ENCODE measurements around the gene COL15A1. TPM values are rescaled to one million over a fixed set of nuclear protein-coding genes. Genes with fewer than 3 reads are reported as not detected.

The COL15A1 gene
- total RNA-seq, 6 experiments from 2014 or later = 0.07 to 0.58 (median 0.11) TPM; not detected in 2

DNA sequence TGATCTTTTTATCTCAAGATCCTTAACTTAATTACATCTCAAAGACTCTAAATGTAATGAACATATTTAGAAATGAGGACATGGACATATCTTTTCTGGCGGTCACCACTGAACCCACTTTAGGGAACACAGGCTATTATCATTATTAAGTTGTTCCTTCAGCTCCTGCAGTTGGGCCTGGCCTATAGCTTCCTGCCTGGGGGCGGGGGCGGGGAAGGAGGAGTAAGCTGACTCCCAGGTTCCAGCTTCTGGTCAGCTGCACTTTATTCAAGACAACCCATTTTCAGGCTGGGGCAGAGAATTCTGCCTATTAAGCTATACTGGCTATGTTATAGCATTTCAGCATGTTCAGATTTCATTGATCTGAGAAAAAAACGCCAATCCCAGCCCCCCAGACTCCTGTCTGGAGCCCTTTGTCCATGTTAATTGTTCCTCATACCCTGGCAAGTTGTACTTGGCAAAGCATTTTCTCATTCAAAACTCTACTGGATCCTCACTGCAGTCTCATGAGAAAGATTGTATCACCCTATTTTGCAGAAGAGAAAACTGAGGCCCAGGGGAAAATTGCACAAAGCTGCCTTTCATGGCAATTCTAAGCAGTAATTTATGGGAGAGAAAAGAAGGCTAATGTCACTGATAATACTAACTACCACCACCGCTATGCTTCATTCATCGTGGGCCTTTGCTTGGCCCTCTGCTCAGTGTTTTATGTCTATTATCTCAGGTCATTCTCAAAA lies 25.1 kb downstream of the COL15A1 start:
- WGBS (ENCODE audit: insufficient coverage, low coverage, low lambda C conversion rate, missing lambda C conversion rate) = 74% methylated on average over 5 of the region's 6 CpGs

DNA sequence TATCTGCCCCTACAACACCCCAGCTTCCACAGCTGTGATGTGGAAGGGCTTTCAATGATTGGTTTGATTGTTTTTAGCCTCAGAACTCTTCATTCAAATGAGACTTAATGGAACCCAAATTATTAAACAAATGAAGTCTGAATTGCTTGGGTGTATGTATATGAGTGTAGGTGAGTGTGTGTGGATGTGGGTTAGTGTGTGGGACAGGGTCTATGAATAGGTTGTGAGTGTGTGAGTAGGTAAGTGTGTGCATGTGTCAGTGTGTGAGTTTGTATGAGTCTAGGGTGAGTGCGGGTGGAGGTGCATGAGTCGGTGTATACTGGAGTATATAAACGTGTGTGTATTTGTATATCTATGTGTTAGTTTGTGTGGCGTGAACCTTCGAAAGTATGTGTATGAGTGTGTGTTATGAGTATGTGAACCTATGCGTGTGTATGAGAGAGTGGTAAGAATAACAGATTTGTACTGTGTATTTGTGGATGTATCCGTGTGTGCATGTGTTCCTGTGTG lies 26.9 kb downstream of the COL15A1 start:
- 75% methylated on average over 6 of the region's 7 CpGs for WGBS (ENCODE audit: insufficient coverage, low coverage, low lambda C conversion rate, missing lambda C conversion rate)
- no peak for TF ChIP-seq POLR2A (IDR thresholded peaks at IDR 0.05)
- TF ChIP-seq, protein P1, sequence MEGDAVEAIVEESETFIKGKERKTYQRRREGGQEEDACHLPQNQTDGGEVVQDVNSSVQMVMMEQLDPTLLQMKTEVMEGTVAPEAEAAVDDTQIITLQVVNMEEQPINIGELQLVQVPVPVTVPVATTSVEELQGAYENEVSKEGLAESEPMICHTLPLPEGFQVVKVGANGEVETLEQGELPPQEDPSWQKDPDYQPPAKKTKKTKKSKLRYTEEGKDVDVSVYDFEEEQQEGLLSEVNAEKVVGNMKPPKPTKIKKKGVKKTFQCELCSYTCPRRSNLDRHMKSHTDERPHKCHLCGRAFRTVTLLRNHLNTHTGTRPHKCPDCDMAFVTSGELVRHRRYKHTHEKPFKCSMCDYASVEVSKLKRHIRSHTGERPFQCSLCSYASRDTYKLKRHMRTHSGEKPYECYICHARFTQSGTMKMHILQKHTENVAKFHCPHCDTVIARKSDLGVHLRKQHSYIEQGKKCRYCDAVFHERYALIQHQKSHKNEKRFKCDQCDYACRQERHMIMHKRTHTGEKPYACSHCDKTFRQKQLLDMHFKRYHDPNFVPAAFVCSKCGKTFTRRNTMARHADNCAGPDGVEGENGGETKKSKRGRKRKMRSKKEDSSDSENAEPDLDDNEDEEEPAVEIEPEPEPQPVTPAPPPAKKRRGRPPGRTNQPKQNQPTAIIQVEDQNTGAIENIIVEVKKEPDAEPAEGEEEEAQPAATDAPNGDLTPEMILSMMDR (IDR thresholded peaks at IDR 0.05) = no peak
- Histone ChIP-seq H3K27me3 (no peaks in the 10 kb centered on the region), H3K4me1 (no peaks in the 10 kb centered on the region), H3K4me3 (no peak overlapping the region), H3K36me3 (no peaks in the 10 kb centered on the region), H3K9me3 (no peaks in the 10 kb centered on the region), H3K27ac (no peak overlapping the region)
- intact Hi-C loops (cut with DNase I) = loop anchor here in 1 of 2 donors (10.0 kb wide), 1 partner anchor 174 kb away; no protein-coding TSS in a partner anchor
- DNase-seq = no peak
- ATAC-seq = no peak

More for the DNA sequence above, 25.1 kb downstream of the COL15A1 start:
- H3K36me3 ChIP-seq = no peaks in the 10 kb centered on the region
- H3K4me1 ChIP-seq = no peaks in the 10 kb centered on the region
- TF ChIP-seq, protein P1 (IDR thresholded peaks at IDR 0.05) = no peak
- TF ChIP-seq POLR2A (IDR thresholded peaks at IDR 0.05) = no peak
- H3K4me3 ChIP-seq = no peak overlapping the region
- H3K27ac ChIP-seq = no peak overlapping the region
- no peaks in the 10 kb centered on the region for H3K9me3 ChIP-seq
- H3K27me3 ChIP-seq = no peaks in the 10 kb centered on the region
- DNase-seq = no peak
- no peak for ATAC-seq
- intact Hi-C loops (cut with DNase I) = no loop called here

DNA sequence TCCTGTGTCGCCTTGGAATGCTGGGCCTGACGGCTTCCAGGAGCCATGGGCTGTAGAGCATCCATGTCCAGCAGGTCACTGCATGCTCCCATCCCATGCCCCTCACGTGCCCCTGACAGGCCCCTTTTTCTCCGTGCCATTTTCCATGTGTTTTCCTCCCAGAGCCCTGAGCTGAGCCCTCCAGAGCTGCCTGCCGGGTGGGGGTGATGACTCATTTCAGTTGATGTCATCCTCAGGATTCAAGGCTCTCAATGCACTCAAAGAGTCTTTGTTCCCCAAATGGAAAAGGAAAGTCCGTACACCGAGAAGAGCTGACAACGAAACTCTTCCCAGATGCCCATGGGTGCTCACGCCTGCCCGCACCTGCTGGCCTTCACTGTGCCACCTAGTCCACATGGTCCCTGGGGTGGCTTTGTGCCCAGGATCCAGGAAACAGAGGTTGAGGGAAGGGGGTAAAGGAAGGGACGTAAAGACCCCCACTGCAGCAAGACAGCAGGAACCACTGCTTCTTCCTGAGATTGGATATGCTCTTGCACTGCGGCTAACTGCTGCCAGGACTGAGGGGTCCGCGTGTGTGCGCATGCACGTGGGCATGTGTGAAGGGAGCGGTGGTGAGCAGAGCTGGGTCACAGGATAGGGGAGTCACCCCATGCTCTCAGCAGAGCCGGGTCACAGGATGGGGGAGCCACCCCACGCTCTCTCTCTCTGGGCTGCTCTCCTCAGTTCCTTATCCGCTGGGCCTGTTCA lies 27.6 kb downstream of the COL15A1 start:
- intact Hi-C loops (cut with DNase I) = loop anchor here in 1 of 2 donors (10.0 kb wide), 1 partner anchor 173 kb away; no protein-coding TSS in a partner anchor
- Histone ChIP-seq H3K9me3 (no peaks in the 10 kb centered on the region), H3K36me3 (no peaks in the 10 kb centered on the region), H3K4me1 (no peaks in the 10 kb centered on the region), H3K4me3 (no peak overlapping the region), H3K27me3 (no peaks in the 10 kb centered on the region), H3K27ac (no peak overlapping the region)
- 48% methylated on average over 5 of the region's 20 CpGs for WGBS (ENCODE audit: insufficient coverage, low coverage, low lambda C conversion rate, missing lambda C conversion rate)
- TF ChIP-seq POLR2A (IDR thresholded peaks at IDR 0.05) = no peak
- TF ChIP-seq, protein P1 (IDR thresholded peaks at IDR 0.05) = no peak
- ATAC-seq = no peak
- no peak for DNase-seq

DNA sequence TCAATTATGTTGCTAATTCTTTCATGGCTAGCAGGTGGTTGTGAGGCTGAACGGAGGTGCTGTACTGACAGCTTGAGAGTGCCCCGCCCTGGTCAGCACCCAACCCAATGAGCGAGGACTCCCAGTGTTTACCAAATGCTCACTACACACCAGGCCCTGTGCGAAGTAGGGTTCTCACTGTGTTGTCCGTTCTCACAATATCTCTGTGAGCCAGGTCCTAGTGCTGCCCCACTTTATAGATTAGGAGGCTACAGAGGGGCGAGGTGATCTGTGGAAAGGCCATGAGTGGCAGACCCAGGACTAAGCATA lies 28.2 kb downstream of the COL15A1 start:
- Histone ChIP-seq H3K36me3 (no peaks in the 10 kb centered on the region), H3K4me3 (no peak overlapping the region), H3K9me3 (no peaks in the 10 kb centered on the region), H3K4me1 (no peaks in the 10 kb centered on the region), H3K27me3 (no peaks in the 10 kb centered on the region), H3K27ac (no peak overlapping the region)
- intact Hi-C loops (cut with DNase I) = loop anchor here in 1 of 2 donors (10.0 kb wide), 1 partner anchor 173 kb away; no protein-coding TSS in a partner anchor
- TF ChIP-seq POLR2A (IDR thresholded peaks at IDR 0.05) = no peak
- TF ChIP-seq, protein P1 (IDR thresholded peaks at IDR 0.05) = no peak
- ATAC-seq = no peak
- 83% methylated on average over 1 of the region's 6 CpGs for WGBS (ENCODE audit: insufficient coverage, low coverage, low lambda C conversion rate, missing lambda C conversion rate)
- no peak for DNase-seq
